H1 (cell line): ENCODE measurements around the gene ARID5A. TPM values are rescaled to one million over a fixed set of nuclear protein-coding genes. Genes with fewer than 3 reads are reported as not detected.

Experiments
- USF2 ChIP-seq: IDR thresholded peaks from 2 replicates; pipeline ENCODE4 v1.6.1; 2011; ENCODE audit warnings: low read length, improper control_type of control experiment
- polyA plus RNA-seq, 7 experiments: library from polyadenylated mRNA; depleted of rRNA in 3 of 7; stranded (reverse) in 5 of 7; unstranded in 2 of 7; fragments of >200 nt in 5 of 7; fragments of 200-250 nt in 2 of 7; gene quantifications; 1 replicate in 5 of 7; 2 replicates in 1 of 7; 4 replicates in 1 of 7; pipeline versions ENCODE4 v1.2.1 to v1.2.3, GENCODE V29; 2011 to 2013; ENCODE audit warnings: missing spikeins in 2 of 7, mixed read lengths in 2 of 7
- total RNA-seq: library from RNA; stranded (reverse); fragmentation: NEBNext Ultra II Directional; extraction: Animal tissue kit (Norgen Biotek cat#: 25700); gene quantifications from 2 replicates; pipeline ENCODE4 v1.2.1, GENCODE V29; 2021

ARID5A gene
- total and polyA plus RNA-seq, 2 of the 8 experiments (the other 6 are each of a cell fraction or from before 2014, with no cell fraction given): 3.3 to 5.3 TPM

- no peak for TF ChIP-seq USF2
Observed at GRCh38 chr2:96536445-96537065, at the start of gene ARID5A (continued).
